ENCODE measurements around the gene COX14. TPM values are rescaled to one million over a fixed set of nuclear protein-coding genes. Genes with fewer than 3 reads are reported as not detected.
"Not testable (repeated sequence)": the region's sequence is repeated elsewhere in the genome, so short reads cannot be mapped to it uniquely, and the experiment has no call there.

Gene COX14
- polyA plus RNA-seq, 1 donor = 39.0 TPM

- no peak for DNase-seq
Measured at GRCh38 chr12:50110127-50110761, 1.8 kb upstream of the COX14 start.

GRCh38 chr12:50110762-50111351 is 1.2 kb upstream of the COX14 start:
- DNase-seq = peak; percentile 35

GRCh38 chr12:50111395-50111692 is 692 bp upstream of the COX14 start:
- no peak for DNase-seq

GRCh38 chr12:50112456-50113218 is 601 bp downstream of the COX14 start:
- DNase-seq = no peak

- DNase-seq = no peak
Measured at GRCh38 chr12:50117057-50117622, 5.1 kb downstream of the COX14 start.

GRCh38 chr12:50119387-50119786 is 7.4 kb downstream of the COX14 start:
- no peak for DNase-seq

GRCh38 chr12:50120521-50120920 is 8.5 kb downstream of the COX14 start:
- no peak for DNase-seq

- no peak for DNase-seq
Measured at GRCh38 chr12:50120953-50121352, 8.9 kb downstream of the COX14 start.

- no peak for DNase-seq
Measured at GRCh38 chr12:50121641-50122040, 9.6 kb downstream of the COX14 start.

- no peak for DNase-seq
Measured at GRCh38 chr12:50123203-50123602, 11.2 kb downstream of the COX14 start.

- no peak for DNase-seq
Measured at GRCh38 chr12:50127546-50127945, 15.5 kb downstream of the COX14 start.

- DNase-seq = no peak
Measured at GRCh38 chr12:50129290-50129689, 17.3 kb downstream of the COX14 start.

- DNase-seq = peak; percentile 32
Measured at GRCh38 chr12:50132505-50133135, 20.6 kb downstream of the COX14 start.

GRCh38 chr12:50142993-50143392 is 31.0 kb downstream of the COX14 start:
- no peak for DNase-seq

- DNase-seq = no peak
Measured at GRCh38 chr12:50145439-50145838, 33.4 kb downstream of the COX14 start.

- no peak for DNase-seq
Measured at GRCh38 chr12:50147281-50147680, 35.2 kb downstream of the COX14 start.

- not testable (repeated sequence) for DNase-seq
Measured at GRCh38 chr12:50148011-50148410, 36.0 kb downstream of the COX14 start.

GRCh38 chr12:50149311-50149710 is 37.3 kb downstream of the COX14 start:
- no peak for DNase-seq

GRCh38 chr12:50151047-50151687 is 39.1 kb downstream of the COX14 start:
- no peak for DNase-seq

- DNase-seq = not testable (repeated sequence)
Measured at GRCh38 chr12:50154947-50155346, 42.9 kb downstream of the COX14 start.

GRCh38 chr12:50156641-50157040 is 44.6 kb downstream of the COX14 start:
- DNase-seq = no peak

- no peak for DNase-seq
Measured at GRCh38 chr12:50157259-50157658, 45.2 kb downstream of the COX14 start.

GRCh38 chr12:50160643-50161042 is 48.6 kb downstream of the COX14 start:
- DNase-seq = no peak
